Forelimb muscle (tissue), 1 donor: ENCODE results near the gene NAALADL1. TPM values are rescaled to one million over a fixed set of nuclear protein-coding genes. Genes with fewer than 3 reads are reported as not detected.
"Not testable (repeated sequence)": the region's sequence is repeated elsewhere in the genome, so short reads cannot be mapped to it uniquely, and the experiment has no call there.

Experiments
- DNase-seq: peaks from one replicate; pipeline ENCODE4 v3.0.0-alpha.2; 2013; ENCODE audit warnings: low read depth
- polyA plus RNA-seq: library from polyadenylated mRNA; unstranded; fragments of 120-200 nt; gene quantifications from one replicate; pipeline ENCODE4 v1.2.1, GENCODE V29; 2013; ENCODE audit not compliant: insufficient read length

NAALADL1 gene
- polyA plus RNA-seq, 1 donor: 6.4 TPM

GRCh38 chr11:65051398-65051858, 6.9 kb downstream of the NAALADL1 start:
- DNase-seq: no peak

- no peak for DNase-seq
Measured at GRCh38 chr11:65047581-65048422, 10.6 kb downstream of the NAALADL1 start.

- no peak for DNase-seq
Measured at GRCh38 chr11:65045728-65046127, 12.6 kb downstream of the NAALADL1 start.

GRCh38 chr11:65045061-65045460, 13.3 kb downstream of the NAALADL1 start:
- DNase-seq: no peak

- DNase-seq: no peak
Measured at GRCh38 chr11:65043881-65044501, 14.4 kb downstream of the NAALADL1 start.

GRCh38 chr11:65042891-65043290, 15.5 kb downstream of the NAALADL1 start:
- no peak for DNase-seq

- DNase-seq: peak; percentile 69
Measured at GRCh38 chr11:65040847-65041622, 17.3 kb downstream of the NAALADL1 start, which contains the start of gene SAC3D1. TSS of gene SAC3D1 (plus strand) at chr11:65041210. CDS start at chr11:65041293, 83 bp downstream.

- no peak for DNase-seq
Measured at GRCh38 chr11:65040520-65040846, 17.9 kb downstream of the NAALADL1 start.

- no peak for DNase-seq
Measured at GRCh38 chr11:65036931-65037330, 21.4 kb downstream of the NAALADL1 start.

GRCh38 chr11:65035579-65035978, 22.8 kb downstream of the NAALADL1 start:
- DNase-seq: no peak

GRCh38 chr11:65034423-65034822, 23.9 kb downstream of the NAALADL1 start:
- no peak for DNase-seq

GRCh38 chr11:65032216-65032615, 26.1 kb downstream of the NAALADL1 start:
- no peak for DNase-seq

GRCh38 chr11:65027213-65028067, 30.9 kb downstream of the NAALADL1 start, which contains the start of gene SNX15:
TSS of gene SNX15 (plus strand) at chr11:65027439. CDS start at chr11:65027538, 99 bp downstream.
- DNase-seq: peak; percentile 93

- no peak for DNase-seq
Measured at GRCh38 chr11:65026810-65027209, 31.5 kb downstream of the NAALADL1 start.

GRCh38 chr11:65023502-65023901, 34.9 kb downstream of the NAALADL1 start:
- not testable (repeated sequence) for DNase-seq

- DNase-seq: no peak
Measured at GRCh38 chr11:65021509-65021908, 36.8 kb downstream of the NAALADL1 start.

GRCh38 chr11:65021003-65021402, 37.4 kb downstream of the NAALADL1 start:
- DNase-seq: no peak

- no peak for DNase-seq
Measured at GRCh38 chr11:65019824-65020223, 38.5 kb downstream of the NAALADL1 start.

GRCh38 chr11:65017937-65018336, 40.4 kb downstream of the NAALADL1 start:
- DNase-seq: no peak

- DNase-seq: no peak
Measured at GRCh38 chr11:65016705-65017104, 41.6 kb downstream of the NAALADL1 start.

GRCh38 chr11:65014726-65015227, 43.6 kb downstream of the NAALADL1 start:
- DNase-seq: no peak
